ENCODE results near the gene ZNF529. TPM values are rescaled to one million over a fixed set of nuclear protein-coding genes. Genes with fewer than 3 reads are reported as not detected.
A peak's percentile ranks its signal among the peaks of the same experiment; 100 is the strongest.

Gene ZNF529
- total and polyA plus RNA-seq, 2 donors (not counting 1 experiment from before 2014, with no cell fraction given) = 11.1 to 33.2 TPM

- peak overlapping the region; percentile 72 for H3K27ac Mint-ChIP-seq
- Histone ChIP-seq H3K4me1 (ENCODE audit: control insufficient read depth in 2 of 2, insufficient read depth in 2 of 2, low read length in 2 of 2) (peaks cover 18% of the 10 kb centered on the region in 2 donors), H2AFZ (ENCODE audit: insufficient read depth, low read depth, low read length, poor library complexity, severe bottlenecking) (no peak overlapping the region), H3K4me2 (replicated peaks; ENCODE audit: low read depth, low read length, poor library complexity, severe bottlenecking) (peak overlapping the region; percentile 87), H3K27ac (ENCODE audit: low read length in 2 of 2) (peak overlapping the region in 1 of 2 donors; percentile 15), H3K9ac (ENCODE audit: low read length) (no peak overlapping the region), H4K20me1 (ENCODE audit: control insufficient read depth, insufficient read depth, low read length, poor library complexity, severe bottlenecking) (no peaks in the 10 kb centered on the region), H3K27me3 (replicated peaks in 1 of 4; ENCODE audit: control extremely low read depth in 1 of 4, control insufficient read depth in 3 of 4, insufficient read depth in 4 of 4, low read length in 3 of 4) (no peaks in the 10 kb centered on the region), H3K79me2 (ENCODE audit: control insufficient read depth, insufficient read depth, low read length) (peaks cover 71% of the 10 kb centered on the region), H3K36me3 (replicated peaks in 1 of 2; ENCODE audit: control extremely low read depth in 1 of 2, control insufficient read depth in 1 of 2, extremely low read depth in 1 of 2, insufficient read depth in 2 of 2, low read length in 1 of 2) (peaks cover 13 to 26% of the 10 kb centered on the region in 2 experiments), H3K4me3 (ENCODE audit: control extremely low read depth in 1 of 5, extremely low read depth in 1 of 5, insufficient read depth in 1 of 5, low read depth in 2 of 5, low read length in 4 of 5) (no peak overlapping the region), H3K9me3 (ENCODE audit: control extremely low read depth in 1 of 3, control insufficient read depth in 2 of 3, insufficient read depth in 1 of 3, low read length in 2 of 3) (peaks cover 0 to 6% (median under 1%) of the 10 kb centered on the region in 3 donors)
- POLR2A ChIA-PET = no interaction called here
- no peak for TF ChIP-seq EZH2 (IDR thresholded peaks at IDR 0.05; ENCODE audit: borderline replicate concordance, insufficient read depth, low read depth, low read length, poor library complexity, severe bottlenecking)
- TF ChIP-seq, protein P1, sequence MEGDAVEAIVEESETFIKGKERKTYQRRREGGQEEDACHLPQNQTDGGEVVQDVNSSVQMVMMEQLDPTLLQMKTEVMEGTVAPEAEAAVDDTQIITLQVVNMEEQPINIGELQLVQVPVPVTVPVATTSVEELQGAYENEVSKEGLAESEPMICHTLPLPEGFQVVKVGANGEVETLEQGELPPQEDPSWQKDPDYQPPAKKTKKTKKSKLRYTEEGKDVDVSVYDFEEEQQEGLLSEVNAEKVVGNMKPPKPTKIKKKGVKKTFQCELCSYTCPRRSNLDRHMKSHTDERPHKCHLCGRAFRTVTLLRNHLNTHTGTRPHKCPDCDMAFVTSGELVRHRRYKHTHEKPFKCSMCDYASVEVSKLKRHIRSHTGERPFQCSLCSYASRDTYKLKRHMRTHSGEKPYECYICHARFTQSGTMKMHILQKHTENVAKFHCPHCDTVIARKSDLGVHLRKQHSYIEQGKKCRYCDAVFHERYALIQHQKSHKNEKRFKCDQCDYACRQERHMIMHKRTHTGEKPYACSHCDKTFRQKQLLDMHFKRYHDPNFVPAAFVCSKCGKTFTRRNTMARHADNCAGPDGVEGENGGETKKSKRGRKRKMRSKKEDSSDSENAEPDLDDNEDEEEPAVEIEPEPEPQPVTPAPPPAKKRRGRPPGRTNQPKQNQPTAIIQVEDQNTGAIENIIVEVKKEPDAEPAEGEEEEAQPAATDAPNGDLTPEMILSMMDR (IDR thresholded peaks at IDR 0.05) = no peak
- H3K27me3 Mint-ChIP-seq = no peaks in the 10 kb centered on the region
- CTCF ChIA-PET = no interaction called here
- H3K9me3 Mint-ChIP-seq (ENCODE audit: insufficient read depth) = no peaks in the 10 kb centered on the region
- intact Hi-C loops (cut with micrococcal nuclease) = loop anchor here (10.0 kb wide), 1 partner anchor 580 kb away; the partner anchor contains the start of gene SDHAF1
- DNase-seq (no peak), ATAC-seq (ENCODE audit: low read depth) (no peak)
- H3K4me1 Mint-ChIP-seq = peaks cover 34% of the 10 kb centered on the region
- peak overlapping the region; percentile 92 for H3K4me3 Mint-ChIP-seq
- 100% methylated on average over 2 of the region's 2 CpGs for WGBS (ENCODE audit: insufficient coverage)
Measured at GRCh38 chr19:36574741-36575140, 1.6 kb upstream of the ZNF529 start.

GRCh38 chr19:36573895-36574720 is 1.0 kb upstream of the ZNF529 start:
- peak; percentile 7 for DNase-seq

More at GRCh38 chr19:36573895-36574720, 1.0 kb upstream of the ZNF529 start:
- Histone ChIP-seq H3K4me3 (ENCODE audit: control extremely low read depth in 1 of 5, extremely low read depth in 1 of 5, insufficient read depth in 1 of 5, low read depth in 2 of 5, low read length in 4 of 5) (peak overlapping the region; percentile 57 to 91 (median 83)), H2AFZ (ENCODE audit: insufficient read depth, low read depth, low read length, poor library complexity, severe bottlenecking) (peak overlapping the region; percentile 86), H3K9ac (ENCODE audit: low read length) (peak overlapping the region; percentile 97), H3K79me2 (ENCODE audit: control insufficient read depth, insufficient read depth, low read length) (peaks cover 74% of the 10 kb centered on the region), H3K27me3 (replicated peaks in 1 of 4; ENCODE audit: control extremely low read depth in 1 of 4, control insufficient read depth in 3 of 4, insufficient read depth in 4 of 4, low read length in 3 of 4) (no peaks in the 10 kb centered on the region), H3K4me1 (ENCODE audit: control insufficient read depth in 2 of 2, insufficient read depth in 2 of 2, low read length in 2 of 2) (peaks cover 18% of the 10 kb centered on the region in 2 donors), H3K36me3 (replicated peaks in 1 of 2; ENCODE audit: control extremely low read depth in 1 of 2, control insufficient read depth in 1 of 2, extremely low read depth in 1 of 2, insufficient read depth in 2 of 2, low read length in 1 of 2) (peaks cover 9 to 22% of the 10 kb centered on the region in 2 experiments), H3K9me3 (ENCODE audit: control extremely low read depth in 1 of 3, control insufficient read depth in 2 of 3, insufficient read depth in 1 of 3, low read length in 2 of 3) (peaks cover 0 to 6% (median 2%) of the 10 kb centered on the region in 3 donors), H3K4me2 (replicated peaks; ENCODE audit: low read depth, low read length, poor library complexity, severe bottlenecking) (peak overlapping the region; percentile 87), H4K20me1 (ENCODE audit: control insufficient read depth, insufficient read depth, low read length, poor library complexity, severe bottlenecking) (no peaks in the 10 kb centered on the region), H3K27ac (ENCODE audit: low read length in 2 of 2) (peak overlapping the region; percentile 82 to 98)
- Mint-ChIP-seq H3K27me3 (no peaks in the 10 kb centered on the region), H3K4me3 (peak overlapping the region; percentile 92), H3K27ac (peak overlapping the region; percentile 91), H3K4me1 (peaks cover 34% of the 10 kb centered on the region), H3K9me3 (ENCODE audit: insufficient read depth) (no peaks in the 10 kb centered on the region)
- no peak for ATAC-seq (ENCODE audit: low read depth)
- ChIA-PET POLR2A (interaction anchor here (0.7 to 1.2 kb wide), 4 partner anchors 31 to 1020 kb away, joined by 3 to 10 read pairs (median 4); partner anchors contain the start of genes ZNF382, ZNF566, ZNF571 and ZNF790), CTCF (no interaction called here)
- no peak for TF ChIP-seq EZH2 (IDR thresholded peaks at IDR 0.05; ENCODE audit: borderline replicate concordance, insufficient read depth, low read depth, low read length, poor library complexity, severe bottlenecking)
- TF ChIP-seq, protein P1 (IDR thresholded peaks at IDR 0.05) = no peak
- 38% methylated on average over 13 of the region's 18 CpGs for WGBS (ENCODE audit: insufficient coverage)
- intact Hi-C loops (cut with micrococcal nuclease) = loop anchor here (1.0 to 10.0 kb wide), 9 partner anchors 30 to 598 kb away; partner anchors contain the start of genes SDHAF1, ZFP14, ZFP82 and ZNF260
